HG02943 (cell line): Measurements from ENCODE around the gene GPC3.

Source experiments
- ATAC-seq: cut with Tn5 transposase; IDR thresholded peaks from one replicate; pipeline ENCODE4 v1.9.1; 2021; ENCODE audit warnings: mild to moderate bottlenecking, low read depth, moderate library complexity; ENCODE audit not compliant: unreplicated experiment

GPC3 gene

GRCh38 chrX:133661962-133662839, 323.2 kb downstream of the GPC3 start:
- no peak for ATAC-seq

GRCh38 chrX:133660281-133660680, 325.1 kb downstream of the GPC3 start:
- ATAC-seq, result no peak

- no peak for ATAC-seq
Observed at GRCh38 chrX:133658293-133658911, 327.0 kb downstream of the GPC3 start.

DNA sequence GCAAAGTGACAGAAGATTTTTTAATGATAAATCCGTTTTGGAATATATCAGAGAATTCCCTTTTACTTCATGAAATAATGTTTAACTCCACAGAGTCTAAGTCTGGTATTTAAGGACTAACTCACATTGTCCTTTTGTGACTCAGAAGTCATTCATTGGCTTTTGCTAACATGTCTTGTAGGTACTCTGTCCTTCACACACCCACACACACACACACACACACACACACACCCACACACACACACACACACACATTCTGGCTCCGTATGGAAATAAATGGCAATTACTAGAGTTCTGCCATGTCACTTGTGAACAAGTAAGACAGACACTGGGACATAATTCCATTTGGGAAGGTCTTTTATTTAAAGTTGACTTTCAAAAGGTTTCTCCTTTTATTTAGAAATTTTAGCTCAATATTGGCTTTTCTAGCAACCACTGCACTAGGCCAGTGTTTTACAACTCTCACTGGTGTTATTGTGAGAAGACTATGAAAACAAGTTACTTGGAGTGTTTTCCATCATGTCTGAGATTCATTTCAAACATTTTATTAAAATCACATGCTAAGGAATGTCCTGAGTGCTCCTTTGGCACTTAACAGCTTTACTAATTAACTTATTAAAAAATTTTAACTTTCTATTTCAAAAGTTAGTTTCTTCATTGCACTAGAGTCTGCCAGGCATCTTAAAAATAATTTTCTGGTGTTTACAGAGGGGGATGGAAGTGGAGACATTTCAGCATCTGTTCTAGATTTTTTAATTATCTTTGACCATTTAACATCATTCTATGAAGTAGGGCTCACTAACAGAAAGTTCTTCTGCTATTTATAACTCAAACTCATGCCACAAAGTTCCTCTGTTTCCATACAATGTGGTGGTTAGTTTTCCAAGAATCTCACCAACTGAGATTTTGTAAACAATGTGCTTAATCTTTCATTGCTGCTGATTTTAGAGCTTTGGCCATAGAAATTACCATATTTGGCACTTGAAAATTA, 329.8 kb downstream of the GPC3 start:
- no peak for ATAC-seq

DNA sequence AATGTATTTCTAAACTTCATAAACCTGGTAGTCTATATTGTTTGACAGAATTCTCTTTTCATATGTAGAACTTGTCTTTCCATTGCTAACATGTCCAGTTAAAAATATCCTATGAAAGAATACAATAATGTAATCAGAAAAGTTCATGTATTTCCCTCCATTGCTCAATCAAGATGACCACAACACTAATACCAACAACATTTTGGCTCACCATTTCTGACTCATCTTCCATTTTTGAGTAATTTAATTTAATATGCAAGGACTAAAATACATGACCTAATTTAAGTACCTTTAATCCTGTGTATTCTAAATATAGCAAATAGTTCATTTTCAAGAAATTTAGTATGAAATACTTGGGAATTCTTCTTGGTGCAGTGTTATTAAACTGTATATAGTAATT, 330.6 kb downstream of the GPC3 start:
- no peak for ATAC-seq

DNA sequence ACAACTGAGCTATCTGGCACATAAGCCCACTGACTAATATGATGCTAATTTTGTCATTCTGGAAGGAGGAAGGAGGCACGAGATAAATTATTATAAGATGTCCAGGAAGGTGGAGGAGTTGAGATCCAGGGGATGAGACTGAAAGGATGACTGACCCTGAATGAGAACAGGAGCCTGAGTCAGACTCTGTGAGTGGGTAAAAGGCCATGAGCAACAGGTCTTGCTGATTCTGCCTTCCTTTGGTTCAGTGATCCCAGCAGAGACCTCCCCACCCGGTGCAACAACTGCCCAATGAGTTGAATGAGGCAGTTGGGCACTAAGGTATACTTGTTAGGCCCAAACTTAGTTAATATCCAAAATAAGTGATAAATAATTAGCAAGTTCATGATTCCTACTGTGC, 332.0 kb downstream of the GPC3 start:
- ATAC-seq, result no peak

- ATAC-seq, result no peak
Observed at GRCh38 chrX:133652185-133652584, 333.2 kb downstream of the GPC3 start.

GRCh38 chrX:133650239-133650638, 335.2 kb downstream of the GPC3 start:
- ATAC-seq, result no peak

DNA sequence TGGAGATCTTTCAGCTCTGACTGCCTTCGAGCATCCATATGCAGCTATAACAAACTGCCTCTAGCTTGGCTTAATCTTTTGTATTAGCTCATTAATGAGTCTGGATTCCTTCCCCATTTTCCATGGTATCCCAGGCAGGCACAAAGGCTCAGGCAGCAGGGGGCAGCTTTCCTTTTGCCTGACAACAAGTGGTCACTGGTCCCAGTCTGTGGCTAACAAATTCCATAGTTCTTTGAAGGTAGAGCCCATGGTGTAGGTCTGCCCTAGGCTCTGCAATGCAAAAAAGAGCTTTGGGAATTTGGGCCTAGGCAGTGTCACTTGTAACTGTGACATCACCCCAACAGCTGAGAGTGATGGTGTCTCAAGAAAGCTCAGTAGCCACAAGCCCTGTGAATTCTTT, 335.7 kb downstream of the GPC3 start:
- no peak for ATAC-seq

DNA sequence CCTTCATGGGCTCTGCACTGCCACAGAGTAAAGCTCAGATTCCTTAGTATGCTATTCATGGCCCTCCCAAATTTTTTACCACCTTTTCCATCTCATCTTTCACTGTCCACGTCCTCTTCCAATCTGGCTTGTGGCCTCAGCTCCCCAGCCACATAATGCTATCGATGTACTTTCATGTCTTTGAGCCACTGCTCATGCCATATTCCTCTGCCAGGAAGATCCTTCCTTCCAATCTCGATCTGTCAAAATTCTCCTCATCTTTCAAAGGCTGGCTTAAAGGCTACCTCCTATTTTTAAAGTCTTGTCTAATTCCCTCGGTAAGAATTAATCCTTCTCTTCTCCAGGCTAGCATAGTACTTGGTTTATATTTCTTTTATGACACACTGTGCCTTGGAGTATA, 336.8 kb downstream of the GPC3 start:
- ATAC-seq, result no peak

- no peak for ATAC-seq
Observed at GRCh38 chrX:133646719-133647116, 338.7 kb downstream of the GPC3 start.

GRCh38 chrX:133645977-133646718, 339.2 kb downstream of the GPC3 start:
- no peak for ATAC-seq

DNA sequence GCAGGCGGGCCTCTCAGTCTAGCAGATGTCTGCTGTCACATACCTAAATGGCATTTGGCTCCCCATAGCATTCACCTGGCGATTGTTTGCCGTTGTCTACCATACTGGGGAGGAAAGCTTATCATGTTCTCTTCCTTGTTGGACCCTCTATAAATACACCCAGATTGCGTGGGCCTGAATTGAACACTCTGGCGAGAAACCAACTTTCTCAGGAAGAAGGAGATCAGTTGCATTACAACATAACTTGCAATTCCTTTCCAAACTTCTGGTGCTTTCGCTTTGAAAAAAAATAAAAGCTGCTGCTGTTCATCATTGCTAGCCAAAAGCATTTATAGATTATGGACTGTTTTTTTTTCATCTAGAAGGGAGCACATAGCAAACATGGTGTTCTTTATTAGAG, 340.1 kb downstream of the GPC3 start:
- ATAC-seq, result no peak

DNA sequence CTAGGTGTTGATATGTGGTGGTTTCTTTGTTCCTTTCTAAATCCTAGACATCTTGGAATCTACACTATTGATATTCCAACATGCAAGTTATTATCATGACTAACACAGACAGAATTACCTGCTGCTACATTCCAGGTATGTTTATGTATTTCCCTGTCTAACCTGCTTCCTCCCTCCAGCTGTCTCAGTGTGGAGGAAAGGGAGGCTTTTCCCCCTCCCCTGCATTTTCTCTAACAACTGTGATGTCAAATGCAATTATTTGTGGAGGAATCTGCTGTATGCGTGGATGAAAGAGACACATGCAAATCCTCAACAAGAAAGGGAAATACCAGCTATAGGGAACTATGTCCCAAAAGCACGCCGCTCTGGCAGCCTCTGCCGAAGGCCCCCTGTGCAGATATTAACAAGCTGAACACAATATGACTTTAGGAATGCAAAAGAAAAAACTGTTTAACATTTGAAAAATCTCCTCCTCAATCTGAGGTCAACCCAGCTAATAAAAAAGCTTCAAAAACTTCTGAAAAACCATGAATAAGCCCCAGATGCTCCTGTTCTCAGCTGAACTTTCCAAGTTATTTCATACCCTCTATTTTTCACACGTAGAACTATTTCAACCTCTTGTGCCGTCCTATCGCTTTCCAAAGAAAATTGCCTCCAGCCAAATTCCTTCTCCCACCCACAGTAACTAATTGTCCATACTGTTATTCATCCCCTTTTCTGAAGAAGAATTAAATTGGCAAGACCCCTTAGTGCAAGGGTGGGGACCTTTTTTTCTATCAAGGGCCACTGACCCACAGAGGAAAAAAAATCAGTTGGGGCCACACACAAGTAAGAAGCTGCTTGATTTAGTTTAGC, 345.0 kb downstream of the GPC3 start:
- ATAC-seq, result no peak

GRCh38 chrX:133639726-133640125, 345.7 kb downstream of the GPC3 start:
- no peak for ATAC-seq

GRCh38 chrX:133638285-133638684, 347.1 kb downstream of the GPC3 start:
- ATAC-seq, result no peak

GRCh38 chrX:133637765-133638164, 347.6 kb downstream of the GPC3 start:
- ATAC-seq, result no peak

DNA sequence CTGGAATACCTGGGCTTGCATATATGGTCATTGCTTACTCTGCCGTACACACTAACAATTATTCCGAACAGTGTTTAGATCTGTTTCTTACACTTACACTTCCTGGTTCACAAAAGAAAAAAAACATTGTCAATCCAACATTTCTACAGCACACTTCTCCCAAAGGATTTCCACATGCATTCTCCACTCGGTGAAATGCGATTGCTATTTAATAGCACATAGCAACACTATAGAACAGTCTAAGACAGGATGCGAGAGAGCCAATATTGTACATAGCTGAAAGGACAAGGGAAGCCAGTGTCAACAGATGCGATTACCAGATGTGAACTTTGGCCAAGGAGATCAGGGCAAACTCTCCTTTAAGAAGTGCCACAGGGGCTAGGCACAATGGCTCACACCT, 349.4 kb downstream of the GPC3 start:
- ATAC-seq, result no peak

- no peak for ATAC-seq
Observed at GRCh38 chrX:133634416-133634815, 351.0 kb downstream of the GPC3 start.
